Effector CD4-positive, alpha-beta T cell (primary cell): ENCODE measurements around the gene OSBPL6.

Source experiments
- DNase-seq: peaks from one replicate; pipeline ENCODE4 v3.0.0-alpha.2; 2020

The OSBPL6 gene

DNA sequence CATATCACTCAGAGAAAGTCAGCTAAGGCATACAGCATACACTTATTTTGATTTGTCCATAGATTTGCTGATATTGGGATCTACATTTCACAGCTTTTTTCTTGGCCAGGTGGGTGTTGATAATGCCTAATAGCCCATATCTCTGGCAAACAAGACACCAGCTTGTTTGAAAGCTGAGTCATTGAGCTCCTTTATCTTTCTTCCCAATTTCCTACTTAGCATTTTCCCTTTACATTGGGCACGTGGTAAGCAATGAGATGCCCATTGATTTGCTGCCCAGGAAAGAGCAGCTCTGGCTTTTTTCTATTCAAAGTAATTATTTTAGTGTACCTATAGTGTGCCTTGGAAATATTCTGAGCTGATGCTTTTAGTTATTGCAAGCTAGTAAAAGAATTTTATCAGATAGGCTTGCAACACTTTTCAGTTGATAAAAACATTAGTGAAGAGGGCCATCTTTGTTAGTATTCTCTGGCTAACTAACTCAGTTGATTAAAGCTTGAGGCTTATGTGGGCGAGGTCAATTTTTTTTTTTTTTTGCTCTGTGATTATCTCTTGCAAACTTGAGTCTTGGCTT lies 79.6 kb downstream of the OSBPL6 start:
- DNase-seq, result no peak

DNA sequence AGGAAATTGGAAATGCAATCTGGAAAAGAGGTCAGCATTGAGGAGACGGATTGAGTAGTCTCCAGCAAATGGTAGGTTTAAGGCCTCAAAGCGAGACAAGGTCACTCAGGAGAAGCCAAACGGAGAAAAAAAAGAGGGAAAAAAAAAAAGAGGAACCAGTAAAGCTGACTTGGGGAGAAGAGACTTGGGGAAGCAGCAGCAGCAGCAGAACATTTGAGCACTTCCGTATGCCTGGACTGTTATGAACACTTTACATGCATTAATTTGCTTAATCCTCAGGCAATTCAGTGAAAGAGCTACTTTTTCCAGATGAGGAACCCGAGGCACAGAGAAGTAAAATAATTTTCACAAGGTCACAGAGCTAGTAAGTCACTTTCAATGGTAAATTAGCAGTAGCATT lies 81.3 kb downstream of the OSBPL6 start:
- no peak for DNase-seq

DNA sequence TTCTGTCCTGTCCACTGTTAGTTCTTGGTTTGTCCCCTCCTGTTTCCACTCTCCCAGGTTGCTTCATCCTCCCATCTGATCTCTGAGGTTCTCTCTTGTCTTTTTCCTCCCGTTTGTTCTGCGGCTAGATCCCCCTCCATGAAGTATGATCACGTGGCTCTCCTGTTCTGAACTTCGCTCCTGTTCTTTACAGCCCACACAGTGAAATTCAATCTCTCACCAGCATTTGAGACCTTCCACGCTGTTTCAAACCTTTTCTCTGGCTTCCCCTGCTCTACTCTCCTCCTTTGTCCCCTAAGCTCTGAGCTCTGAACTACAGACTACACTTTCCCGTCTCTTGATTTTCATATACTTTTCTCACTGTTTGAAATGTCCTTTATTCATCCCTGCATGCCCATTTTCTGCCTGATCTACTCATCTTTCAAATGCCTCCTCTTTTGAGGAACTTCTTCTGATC lies 83.5 kb downstream of the OSBPL6 start:
- DNase-seq, result no peak

DNA sequence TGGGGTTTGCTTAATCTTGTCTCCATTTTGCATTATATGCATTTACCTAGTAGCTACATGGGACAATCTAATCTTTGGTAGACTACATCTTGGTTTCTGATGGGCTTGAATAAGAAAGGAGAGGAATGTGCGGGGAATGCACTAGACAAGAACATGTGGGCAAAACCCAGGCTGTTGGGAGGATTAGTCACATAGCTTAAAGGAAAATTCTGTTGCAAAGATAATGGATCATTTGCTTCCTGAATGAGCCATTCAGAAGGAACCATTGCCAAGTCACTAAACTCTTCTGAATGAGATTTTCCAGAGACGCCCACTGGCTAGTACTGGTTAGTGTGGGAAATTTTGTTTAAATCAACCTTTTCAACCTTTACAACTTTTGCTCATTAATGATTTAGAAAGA lies 84.8 kb downstream of the OSBPL6 start:
- no peak for DNase-seq

DNA sequence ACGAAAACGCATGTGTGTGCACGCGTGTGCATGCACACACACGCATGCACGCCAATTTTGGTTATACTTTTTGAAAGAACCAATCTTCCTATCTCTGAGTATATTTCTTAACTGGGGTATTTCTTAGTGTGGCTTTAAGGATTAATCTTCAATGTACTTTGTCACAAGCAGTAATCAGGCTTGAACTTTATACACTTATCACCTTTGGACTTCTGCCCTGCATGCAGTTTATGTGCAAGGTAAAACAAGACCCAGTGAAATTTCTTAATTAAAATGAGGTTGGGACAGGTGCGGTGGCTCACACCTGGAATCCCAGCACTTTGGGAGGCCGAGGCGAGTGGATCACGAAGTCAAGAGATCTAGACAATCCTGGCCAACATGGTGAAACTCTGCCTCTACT lies 85.3 kb downstream of the OSBPL6 start:
- DNase-seq, result no peak

DNA sequence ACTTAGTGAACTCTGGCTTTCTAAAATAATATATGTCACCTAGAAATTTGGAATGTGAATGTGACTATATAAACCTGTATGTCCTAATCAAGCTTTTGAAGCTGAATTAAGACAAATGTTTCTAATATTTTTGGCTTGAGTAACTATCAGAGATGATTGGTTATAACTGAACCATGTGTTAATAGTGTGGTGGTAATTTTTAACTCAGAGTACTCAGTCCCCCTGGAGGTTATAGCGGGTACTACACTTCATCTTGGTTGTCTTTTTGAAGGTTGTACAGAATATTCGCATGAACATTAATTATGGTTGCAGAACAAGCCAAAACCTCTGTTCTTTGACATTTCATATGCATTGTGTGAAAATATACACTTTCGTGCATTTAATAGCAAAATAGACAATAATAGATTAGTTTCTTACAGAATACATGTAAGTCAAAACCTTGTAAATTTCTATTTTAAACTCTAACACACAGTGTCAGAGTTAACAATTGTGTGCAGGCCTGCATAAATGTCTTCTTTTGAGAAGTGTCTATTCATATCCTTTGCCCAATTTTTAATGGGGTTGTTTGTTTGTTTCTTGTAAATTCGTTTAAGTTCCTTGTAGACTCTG lies 86.0 kb downstream of the OSBPL6 start:
- DNase-seq, result peak; percentile 8

DNA sequence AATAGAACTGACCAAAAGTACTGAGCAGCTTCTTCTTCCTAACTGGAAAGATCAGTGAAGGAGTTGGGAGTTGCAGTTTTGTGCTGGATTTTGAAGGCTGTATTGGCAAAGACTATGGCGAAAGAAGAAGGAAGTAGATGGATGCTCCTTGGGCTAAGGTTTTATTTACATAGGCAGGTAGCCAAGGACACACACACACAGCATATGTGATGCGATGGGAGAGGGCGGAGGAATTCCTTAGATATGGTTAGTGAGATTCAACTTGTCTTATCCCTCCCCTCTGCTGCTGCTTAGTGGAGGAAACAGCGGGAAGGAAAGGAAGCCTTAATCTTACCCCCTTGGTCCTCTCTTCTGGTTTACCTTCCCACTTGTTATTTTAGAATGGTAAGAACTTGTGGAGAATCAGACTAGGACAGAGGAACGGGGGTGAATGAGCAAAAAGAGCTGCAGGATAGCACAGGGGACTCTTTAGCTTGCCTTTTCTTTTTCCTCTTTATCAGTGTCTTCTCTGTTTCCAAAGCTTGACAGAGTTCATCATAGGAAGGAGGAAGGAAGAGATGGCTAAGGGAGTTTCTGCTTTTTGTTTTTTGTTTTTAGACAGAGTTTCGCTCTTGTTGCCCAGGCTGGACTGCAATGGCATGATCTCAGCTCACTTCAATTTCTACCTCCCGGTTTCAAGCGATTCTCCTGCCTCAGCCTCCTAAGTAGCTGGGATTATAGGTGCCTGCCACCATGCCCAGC lies 87.9 kb downstream of the OSBPL6 start:
- no peak for DNase-seq

DNA sequence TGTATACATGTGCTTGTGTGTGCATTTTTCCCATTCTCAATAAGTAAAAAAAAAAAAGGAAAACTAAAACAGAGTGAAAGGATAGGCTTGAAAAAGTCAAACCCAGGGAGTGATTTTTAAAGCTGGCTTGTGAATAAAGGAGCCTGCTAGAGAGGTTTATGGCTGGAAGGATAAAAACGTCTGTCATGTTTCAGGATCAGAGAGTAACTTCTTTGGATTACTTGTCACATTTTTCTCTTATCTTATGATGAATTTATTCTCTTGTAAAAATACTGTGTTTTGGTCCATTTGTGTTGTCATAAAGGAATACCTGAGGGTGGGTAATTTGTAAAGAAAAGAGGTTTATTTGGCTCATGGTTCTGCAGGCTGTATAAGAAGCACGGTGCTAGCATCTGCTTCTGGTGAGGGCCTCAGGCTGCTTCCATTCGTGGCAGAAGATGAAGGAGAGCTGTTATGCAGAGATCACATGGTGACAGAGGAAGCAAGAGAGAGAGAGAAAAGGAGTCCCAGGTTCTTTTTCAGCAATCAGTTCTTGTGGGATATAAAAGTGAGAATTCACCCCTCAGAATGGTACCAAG lies 89.1 kb downstream of the OSBPL6 start:
- no peak for DNase-seq

DNA sequence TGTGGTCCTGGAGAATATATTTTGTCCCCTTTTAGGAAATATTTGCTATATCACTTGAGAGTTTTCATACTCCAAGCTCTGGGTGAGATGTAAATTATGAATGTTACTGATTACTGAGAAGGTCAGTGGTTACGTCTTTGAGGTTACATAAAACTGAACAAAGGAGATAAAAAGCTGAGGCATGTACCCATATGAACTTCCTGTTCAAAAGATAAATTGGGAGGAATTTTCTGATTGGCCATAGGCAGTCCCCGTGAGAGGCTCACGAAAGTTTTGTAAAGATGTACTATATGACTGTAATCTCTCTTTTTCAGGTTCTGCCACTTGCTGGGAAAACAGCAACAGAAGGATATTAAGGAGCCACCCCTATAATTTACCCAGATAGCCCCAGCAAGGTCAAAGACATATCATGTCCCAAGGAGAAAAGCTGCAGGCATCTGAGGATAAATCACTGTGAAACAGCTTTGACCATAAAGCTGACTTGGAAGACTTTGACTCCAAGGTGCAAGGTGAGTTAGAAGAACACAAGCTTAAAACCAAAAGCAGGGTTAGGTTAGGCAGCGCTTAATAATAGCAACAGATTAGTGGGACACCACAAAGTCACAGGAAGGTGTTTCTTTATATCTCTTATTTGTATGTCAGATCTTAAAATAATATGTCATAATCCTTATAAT lies 90.4 kb downstream of the OSBPL6 start:
- no peak for DNase-seq

DNA sequence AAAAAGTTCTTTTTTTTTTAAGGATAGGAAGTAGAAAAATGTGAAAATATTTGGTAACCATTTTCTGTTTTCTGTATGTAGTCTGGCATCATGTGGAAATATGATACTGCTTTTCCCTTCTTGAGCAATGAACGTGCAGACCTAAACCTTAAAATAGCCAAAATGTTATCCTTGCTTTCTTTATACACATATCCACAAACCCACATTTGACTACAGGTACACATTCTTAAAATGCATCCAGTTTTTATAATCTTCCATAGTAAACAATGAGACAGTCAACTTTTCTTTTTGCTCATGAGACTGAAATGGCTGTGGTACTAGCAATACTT lies 90.9 kb downstream of the OSBPL6 start:
- DNase-seq, result no peak

DNA sequence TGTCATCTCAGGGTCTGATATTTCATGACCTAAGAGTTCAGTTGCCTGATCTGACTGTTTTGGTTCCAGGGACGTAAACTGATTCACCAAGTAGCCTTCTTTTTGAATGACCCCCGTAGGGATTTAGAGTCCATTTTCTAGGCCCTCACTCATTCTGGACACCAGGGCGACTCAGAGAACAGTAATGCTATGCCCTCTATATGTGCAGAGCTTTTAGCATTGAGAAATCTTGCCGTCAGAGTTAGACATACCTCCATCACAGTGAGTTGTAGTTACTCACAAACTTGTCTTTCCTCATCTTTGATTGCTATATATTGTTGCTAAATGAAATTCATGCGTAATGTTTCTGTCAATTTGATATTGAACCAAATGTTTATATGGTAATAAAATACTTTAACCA lies 92.3 kb downstream of the OSBPL6 start:
- no peak for DNase-seq

DNA sequence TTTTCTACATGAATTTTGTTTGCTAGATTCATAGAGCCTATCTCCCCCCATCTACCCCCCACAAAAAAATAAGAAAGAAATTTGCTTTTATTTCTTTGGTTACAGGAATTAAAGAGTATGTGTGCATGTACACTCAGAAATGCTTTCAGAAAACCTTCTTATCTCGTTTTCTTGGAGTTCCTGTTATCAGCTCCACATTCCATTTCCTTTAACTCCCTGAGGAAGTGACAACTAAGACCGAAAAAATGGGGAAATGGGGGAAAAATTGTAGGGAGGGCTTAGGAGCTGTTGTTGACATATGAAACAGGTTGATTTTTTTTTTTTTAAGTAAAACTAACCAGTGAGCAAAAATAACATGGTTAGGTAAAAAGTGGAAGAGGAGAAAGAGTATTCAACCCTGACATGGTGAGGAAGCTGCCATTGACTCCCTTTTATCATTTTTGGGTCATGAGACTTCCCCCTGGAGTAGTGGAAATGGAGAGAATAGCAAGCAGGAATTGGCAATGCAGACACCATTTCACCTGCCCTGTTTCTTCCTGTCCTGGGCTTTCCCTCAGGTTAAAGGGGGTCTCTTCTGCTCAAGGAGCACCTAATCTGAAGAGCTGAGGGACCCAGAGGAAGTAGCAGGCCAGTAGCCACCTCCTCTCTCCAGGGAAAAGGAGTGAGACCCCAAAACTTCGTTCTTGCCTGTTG lies 93.5 kb downstream of the OSBPL6 start:
- DNase-seq, result no peak

DNA sequence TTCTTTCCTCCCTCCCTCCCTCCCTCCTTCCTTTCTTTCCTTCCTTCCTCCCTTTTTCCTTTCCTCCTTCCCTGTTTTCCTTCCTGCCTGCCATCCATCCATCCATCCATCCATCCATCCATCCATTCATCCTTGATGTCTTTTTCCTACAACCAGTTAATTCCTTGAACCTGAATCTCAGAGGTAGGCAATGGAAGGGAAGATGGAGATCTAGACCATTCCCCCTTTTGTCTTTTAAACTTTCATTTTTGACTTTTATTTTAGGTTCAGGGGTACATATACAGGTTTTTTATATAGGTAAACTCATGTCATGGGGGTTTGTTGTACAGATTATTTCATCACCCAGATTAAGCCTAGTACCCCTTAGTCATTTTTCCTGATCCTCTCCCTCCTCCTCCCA lies 97.4 kb downstream of the OSBPL6 start:
- no peak for DNase-seq

DNA sequence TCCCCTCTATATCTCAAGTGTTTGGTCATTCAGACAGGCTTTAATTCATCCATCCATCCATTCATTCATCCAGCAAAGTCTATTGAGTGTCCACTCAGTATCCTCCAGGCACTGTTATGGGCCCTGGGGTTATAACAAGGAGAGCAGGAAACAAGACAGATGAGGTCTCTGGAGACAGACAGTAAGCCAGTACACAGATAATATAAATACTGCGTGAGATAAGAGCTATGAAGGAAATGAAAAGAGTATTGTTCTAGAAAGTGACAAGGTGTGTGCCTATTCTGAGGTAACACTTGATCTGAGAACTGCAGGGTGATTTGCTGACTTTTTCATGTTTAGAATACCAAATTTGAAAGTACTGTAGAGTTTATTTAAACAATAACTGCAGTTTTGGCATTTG lies 98.3 kb downstream of the OSBPL6 start:
- DNase-seq, result no peak

DNA sequence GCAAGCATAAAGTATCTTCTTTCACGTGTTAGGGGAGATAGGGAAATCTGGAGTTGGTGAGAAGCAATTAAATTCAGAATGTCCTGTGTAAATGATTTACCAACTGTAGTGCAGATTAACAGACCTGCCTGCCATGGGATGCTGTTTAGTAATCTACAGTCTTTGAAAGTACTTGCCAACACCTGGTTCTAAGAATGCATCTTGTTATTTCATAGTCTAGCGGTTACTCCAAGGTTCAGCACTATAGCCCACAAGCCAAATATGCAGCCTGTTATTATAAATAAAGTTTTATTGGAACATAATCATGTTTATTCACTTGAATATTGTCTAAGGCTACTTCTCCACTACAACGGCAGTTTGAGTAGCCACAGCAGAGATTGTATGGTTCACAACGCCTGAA lies 100.8 kb downstream of the OSBPL6 start:
- no peak for DNase-seq

DNA sequence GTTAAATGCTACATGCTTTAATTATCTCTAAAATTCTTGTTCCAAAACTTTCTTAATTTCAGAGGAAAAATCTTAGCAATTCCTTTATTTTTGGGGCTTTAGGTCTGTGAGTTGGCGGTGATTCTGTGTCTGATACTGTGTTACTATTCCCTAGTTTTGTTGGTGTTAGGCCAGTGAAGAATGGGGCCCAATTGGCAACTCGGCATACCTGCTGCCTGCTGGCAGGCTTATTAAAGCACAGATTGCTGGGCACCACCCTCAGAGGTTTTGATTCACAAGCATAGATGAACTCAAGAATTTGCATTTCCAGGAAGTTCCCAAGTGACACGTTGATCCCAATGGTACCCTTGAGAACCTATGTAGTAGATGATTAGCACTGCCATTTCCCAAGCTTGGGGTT lies 101.6 kb downstream of the OSBPL6 start:
- no peak for DNase-seq

DNA sequence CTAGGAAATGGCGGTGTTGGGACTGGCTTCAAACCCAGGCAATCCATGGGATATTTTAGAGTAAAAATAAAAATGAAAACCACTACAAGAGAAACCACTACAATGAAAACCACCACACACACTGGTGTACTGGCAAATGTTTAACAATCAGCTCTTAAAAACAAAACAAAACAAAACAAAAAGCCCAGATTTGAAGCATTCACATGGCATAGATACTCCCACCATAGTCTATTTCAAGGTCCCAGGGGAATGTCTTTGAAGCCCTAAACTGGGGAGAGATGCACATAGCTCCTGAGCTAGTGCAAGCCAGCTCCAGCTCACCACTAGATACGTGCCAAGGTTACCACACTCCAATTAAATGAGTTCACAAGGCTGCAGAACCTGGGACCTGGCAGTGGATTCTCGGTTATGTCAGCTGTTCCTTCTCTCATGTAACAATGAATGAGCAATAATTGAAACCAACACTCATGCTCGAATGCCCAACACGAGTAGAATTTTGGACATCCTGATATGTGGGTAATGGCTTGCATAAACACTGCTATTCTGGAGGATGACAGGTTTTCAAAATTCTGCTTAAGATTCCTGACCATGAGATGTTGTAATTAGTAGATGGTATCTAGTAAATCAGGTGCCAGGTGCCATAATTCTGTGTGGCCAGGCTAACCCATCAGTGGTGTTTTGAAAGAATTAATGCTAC lies 102.2 kb downstream of the OSBPL6 start:
- no peak for DNase-seq

DNA sequence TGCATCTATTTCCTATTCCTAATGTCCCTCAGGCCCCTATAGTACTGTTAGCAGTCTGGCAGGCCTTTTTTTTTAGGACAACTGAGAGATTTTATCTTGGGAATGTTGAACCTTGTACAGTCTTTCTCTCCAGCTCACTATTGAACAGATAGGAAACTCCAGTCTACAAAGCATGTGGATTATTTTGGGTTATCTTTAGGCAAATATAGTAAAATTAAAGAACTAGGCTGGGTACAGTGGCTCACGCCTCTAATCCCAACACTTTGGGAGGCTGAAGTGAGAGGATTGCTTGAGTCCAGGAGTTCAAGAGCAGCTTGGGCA lies 102.7 kb downstream of the OSBPL6 start:
- no peak for DNase-seq

DNA sequence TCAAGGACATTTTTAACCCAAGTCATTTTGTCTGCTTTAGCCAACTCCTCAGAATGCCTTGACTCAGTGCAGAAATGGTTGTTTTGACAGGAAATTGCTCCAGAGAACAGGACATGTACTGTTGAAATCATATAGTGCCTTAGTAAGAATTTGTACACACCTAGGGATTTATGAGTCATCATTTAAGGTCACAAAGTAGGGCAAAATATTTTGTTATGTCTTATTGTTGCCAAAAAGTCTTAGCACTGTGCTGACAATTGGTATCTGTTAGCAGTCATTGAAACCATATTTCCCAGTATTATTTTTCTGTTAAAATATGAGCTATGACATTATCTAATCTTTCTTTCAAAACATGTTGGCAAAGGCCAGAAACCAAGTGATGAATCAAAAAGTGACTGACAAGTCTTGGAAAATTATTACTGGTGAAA lies 104.5 kb downstream of the OSBPL6 start:
- DNase-seq, result no peak

DNA sequence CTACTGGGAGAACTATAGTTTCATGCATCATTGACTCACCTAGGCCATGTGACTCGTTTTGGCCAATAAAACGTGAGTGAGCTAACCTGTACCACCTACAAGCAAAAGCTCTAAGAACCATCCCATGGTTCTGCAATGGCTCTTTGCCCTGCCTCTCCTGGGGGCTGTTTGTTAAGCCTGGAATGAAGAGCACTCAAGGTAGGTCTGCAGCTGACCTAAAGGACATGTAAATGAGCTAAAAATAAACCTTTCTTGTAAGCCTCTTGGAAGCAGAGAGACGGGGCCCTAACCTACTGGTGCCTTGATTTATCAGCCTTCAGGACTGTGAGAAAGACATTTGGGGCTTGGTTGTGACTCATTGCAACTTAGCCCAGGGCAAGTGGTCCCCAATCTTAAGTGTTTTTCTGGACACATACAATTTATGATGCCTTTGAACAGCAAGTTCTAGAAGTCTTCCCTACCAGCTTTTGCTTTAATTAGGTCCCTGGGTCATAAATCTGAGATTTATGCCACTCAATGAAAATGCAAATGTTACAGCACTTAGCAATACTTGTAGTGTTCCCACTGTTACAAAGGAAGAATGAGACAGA lies 107.4 kb downstream of the OSBPL6 start:
- DNase-seq, result no peak

DNA sequence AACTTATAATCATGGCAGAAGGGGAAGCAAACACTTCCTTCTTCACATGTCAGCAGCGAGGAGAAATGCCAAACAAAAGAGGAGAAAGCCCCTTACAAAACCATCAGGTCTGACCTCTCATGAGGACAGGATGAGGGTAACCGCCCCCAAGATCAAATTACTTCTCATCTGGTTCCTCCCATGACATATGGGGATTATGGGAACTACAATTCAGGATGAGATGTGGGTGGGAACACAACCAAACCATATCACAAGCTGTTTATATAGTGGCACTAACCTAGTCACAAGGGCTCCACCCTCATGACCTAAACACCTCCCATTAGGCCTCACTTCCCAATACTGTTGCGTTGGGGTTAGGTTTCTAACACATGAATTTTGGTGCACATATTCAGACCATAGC lies 110.0 kb downstream of the OSBPL6 start:
- DNase-seq, result no peak
